GM12892 (cell line): ENCODE data around the gene OR2H2.

Experiments
- POLR2A ChIP-seq: IDR thresholded peaks from 2 replicates; pipeline ENCODE4 v1.6.1; 2011; ENCODE audit warnings: low read depth, low read length, control low read depth
- POLR2AphosphoS5 ChIP-seq: IDR thresholded peaks from 2 replicates; pipeline ENCODE4 v1.6.1; 2011; ENCODE audit warnings: low read depth, low read length, control low read depth
- TAF1 ChIP-seq: IDR thresholded peaks from 2 replicates; pipeline ENCODE4 v1.6.1; 2011; ENCODE audit warnings: low read depth, mild to moderate bottlenecking, control low read depth, low read length, borderline replicate concordance

DNA sequence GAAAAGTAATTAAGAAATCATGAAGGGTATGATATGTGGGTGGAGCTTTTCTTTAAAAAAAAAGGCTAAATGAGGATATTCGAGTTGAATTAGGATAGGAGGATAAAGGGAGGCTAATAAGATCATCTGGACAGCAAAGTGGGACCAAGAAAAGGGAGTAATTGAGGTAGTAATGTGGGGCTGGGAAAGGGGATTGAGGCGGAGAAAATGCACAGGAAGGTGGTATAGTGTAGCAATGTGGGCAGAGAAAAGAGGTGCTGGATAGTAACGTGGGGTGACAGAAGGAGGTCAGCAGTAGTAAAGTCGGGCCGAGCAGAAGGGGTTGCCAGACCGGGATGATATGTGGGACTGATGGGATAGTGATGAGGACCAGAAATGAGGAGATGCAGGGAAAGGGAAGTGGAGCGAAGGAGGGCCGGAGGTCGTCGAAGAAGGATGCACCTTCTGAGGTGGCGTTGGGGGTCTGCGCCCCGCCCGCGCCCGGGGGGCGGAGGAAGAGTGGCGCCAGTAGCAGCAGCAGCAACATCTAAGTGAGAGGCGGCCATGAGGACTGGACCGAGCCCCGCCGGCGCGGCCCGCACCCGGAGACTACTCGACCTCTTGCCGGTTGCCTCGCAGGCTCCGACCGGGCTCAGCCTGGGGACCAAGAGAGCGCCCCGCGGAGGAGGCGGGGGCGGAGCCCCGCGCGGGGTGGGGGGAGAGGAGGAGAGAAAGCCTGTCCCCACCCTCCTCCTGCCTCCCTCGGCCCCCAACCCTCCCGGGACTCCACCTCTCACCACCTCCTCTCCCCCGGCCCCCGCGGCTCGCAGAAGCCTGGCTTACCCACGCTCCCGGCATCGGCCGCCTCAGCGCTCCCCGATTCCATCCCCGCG, 47.2 kb downstream of the OR2H2 start:
- TF ChIP-seq POLR2AphosphoS5 = no peak
- no peak for TF ChIP-seq POLR2A
- no peak for TF ChIP-seq TAF1
